HG03196 (cell line): Measurements from ENCODE around the gene KRT20.

ENCODE experiments used
- ATAC-seq: cut with Tn5 transposase; IDR thresholded peaks from one replicate; pipeline ENCODE4 v1.9.1; 2021; ENCODE audit not compliant: unreplicated experiment

KRT20 gene

GRCh38 chr17:40854175-40854814 lies 30.7 kb downstream of the KRT20 start:
- ATAC-seq: no peak

- no peak for ATAC-seq
Measured at GRCh38 chr17:40852364-40852763, 32.7 kb downstream of the KRT20 start.

GRCh38 chr17:40850293-40850972 lies 34.6 kb downstream of the KRT20 start:
- ATAC-seq: no peak

DNA sequence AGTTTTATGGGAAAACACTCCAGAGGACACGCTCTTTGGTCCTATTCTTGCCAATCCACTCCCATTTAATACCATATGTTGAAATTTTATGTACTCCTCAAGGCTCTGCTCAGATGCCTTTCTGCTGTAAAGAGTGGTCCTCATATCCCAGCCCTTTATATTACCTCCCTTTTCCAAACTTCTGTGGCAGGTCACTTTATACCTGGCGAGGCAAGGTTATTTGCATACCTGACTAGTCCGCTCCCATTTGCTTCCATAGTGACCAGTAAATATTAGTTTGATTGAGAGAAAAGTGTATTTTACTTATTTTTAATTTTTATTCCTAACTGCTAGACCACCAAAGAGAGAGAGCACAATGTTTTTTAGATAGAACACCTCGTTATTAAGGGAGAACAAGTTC lies 35.3 kb downstream of the KRT20 start:
- ATAC-seq: no peak

GRCh38 chr17:40848583-40849235 lies 36.3 kb downstream of the KRT20 start:
- no peak for ATAC-seq

DNA sequence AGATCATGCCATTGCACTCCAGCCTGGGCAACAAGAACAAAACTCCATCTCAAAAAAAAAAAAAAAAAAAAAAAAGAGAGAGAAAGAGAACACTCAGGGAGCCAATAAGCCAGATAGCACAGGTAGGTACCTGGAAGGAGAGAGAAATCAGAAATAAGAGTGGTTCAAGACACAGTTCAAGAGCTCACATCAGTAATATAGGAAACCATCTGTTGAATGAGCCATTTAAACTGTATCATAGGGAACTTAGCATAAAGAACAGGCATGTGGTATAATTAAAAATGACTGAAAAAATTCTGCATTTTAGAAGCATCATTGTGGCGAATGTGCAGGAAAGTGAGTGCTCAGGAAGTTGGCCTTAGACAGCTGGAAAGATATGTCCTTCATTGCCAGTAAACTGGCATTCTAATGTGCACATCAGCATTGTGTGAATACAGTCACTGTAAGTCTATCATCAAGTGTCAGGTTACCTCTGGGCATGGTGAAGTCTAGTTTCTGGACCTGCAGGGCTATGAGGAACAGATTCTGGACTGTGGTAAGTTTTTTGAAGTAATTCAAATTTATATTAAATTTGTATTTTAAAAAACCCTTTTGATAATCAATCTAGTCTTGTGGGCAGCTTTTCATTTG lies 38.4 kb downstream of the KRT20 start:
- ATAC-seq: no peak

- ATAC-seq: no peak
Measured at GRCh38 chr17:40844671-40845107, 40.4 kb downstream of the KRT20 start.

DNA sequence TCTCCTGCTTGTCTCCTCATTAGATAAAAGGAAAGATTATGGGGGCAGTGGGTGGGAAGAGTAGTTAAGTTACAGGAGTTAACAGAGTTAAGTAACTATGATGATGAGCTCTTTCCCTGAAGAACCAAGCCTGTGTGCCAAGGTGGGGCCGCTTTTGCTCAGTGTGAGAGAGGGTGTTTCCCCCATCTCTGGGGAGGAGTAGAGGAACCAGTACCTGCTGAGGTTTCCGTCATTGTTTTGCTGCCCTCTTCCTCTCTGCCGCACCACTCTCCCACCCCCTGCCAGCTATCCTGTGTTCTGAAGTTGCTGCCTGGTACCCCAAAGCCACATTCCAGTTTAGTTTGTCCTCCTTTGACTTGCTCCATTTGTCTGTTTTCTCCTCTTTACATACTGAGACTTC lies 41.8 kb downstream of the KRT20 start:
- no peak for ATAC-seq

DNA sequence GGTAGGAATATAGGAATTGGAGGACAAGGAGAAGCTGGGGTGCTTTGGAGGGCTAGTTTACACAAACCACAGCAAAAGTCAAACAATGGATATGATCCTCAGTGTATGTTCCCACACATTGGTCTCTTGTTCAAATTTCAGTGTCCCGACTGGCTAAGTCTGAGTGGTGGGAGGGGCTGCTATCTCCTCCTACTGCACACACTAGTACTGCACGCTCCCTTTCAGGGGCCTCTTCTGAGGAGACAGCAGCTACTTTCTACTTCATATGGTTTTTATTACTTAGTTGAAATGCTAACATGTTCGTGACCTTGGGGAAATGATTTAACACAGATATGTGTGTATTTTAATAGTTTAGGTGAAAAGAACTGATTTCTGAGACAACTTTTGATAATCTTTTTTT lies 43.8 kb downstream of the KRT20 start:
- ATAC-seq: no peak

GRCh38 chr17:40839194-40839593 lies 45.8 kb downstream of the KRT20 start:
- ATAC-seq: no peak

GRCh38 chr17:40836020-40836419 lies 49.0 kb downstream of the KRT20 start:
- no peak for ATAC-seq

DNA sequence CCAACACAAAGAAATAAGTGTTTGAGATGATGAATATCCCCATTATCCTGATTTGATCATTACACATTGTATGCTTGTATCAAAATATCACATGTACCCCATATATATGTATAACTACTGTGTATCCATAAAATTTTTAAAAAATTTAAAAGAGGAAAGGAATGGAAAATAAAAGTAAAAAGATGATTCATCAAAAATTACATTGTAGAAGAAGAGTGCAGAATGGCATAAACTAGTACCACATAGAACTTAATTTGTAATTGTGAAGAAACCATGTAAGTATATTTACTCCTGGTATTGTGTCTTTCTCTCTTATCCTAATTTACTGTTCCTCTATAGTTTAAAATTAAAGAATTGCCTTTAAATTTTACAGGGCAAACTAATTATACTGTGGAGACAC lies 51.2 kb downstream of the KRT20 start:
- ATAC-seq: no peak

- ATAC-seq: no peak
Measured at GRCh38 chr17:40832840-40833239, 52.2 kb downstream of the KRT20 start.

DNA sequence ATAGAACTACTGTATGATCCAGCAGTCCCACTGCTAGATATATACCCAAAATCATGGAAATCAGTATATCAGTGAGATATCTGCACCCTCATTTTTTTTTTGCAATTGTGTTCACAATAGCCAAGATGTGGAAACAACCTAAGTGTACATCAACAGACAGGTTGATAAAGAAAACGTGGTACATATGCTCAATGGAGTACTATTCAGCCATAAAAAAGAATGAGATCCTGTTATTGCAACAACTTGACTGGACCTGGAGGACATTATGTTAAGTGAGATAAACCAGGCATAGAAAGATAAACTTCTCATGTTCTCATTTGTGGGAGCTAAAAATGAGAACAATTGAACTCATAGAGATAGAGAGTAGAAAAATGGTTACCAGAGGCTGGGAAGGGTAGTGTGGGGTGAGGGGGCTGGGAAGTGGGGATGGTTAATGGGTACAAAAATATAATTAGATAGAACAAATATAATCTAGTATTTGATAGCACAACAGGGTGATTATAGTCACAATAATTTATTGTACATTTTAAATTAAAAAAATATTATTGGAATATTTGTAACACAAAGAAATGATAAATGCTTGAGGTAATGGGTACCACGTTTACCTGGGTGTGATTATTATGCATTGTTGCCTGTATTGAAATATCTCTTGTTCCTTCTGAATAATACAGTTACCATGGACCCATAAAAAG lies 54.8 kb downstream of the KRT20 start:
- no peak for ATAC-seq

DNA sequence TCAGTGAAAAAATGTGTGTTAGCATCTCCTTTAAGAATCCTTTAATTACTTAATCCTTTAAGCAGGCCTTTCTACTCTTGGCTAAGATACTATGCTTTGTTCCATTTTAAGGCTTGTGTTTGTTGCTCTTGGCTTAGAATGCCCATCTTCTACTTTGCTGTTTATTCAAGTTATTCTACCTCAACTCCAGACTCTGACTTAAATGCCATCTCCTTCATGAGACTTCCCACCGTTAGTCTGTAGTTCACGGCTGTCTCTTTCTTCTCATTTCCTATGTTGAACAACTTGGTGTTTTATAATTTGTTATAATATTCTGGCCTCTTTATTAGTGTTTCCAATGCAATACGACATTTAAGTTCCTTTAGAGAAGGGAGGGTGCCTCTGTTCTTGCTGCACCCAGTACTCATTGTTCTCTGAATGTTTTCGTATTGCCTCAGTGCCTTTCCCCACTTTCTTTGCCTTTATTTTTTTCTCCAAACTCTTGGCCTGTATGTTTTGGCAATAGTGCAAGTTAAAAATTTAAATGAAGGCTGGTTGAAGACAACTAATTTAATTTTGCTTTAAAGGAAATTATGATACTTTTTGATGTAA lies 56.5 kb downstream of the KRT20 start:
- no peak for ATAC-seq

GRCh38 chr17:40827746-40828453 lies 57.1 kb downstream of the KRT20 start:
- ATAC-seq: no peak
